ENCODE data around the gene RALGPS2.

Gene RALGPS2

GRCh38 chr1:178946416-178946815 lies 221.4 kb downstream of the RALGPS2 start:
- ATAC-seq, result no peak

GRCh38 chr1:178946855-178947676 lies 222.0 kb downstream of the RALGPS2 start:
- no peak for ATAC-seq
- no peak for TF ChIP-seq ZFP3 (CRISPR knock-in tag; IDR thresholded peaks at IDR 0.05)
- no peak for TF ChIP-seq POU6F1 (CRISPR knock-in tag; IDR thresholded peaks at IDR 0.05; ENCODE audit: borderline replicate concordance, low read depth)
- TF ChIP-seq ARNTL (CRISPR knock-in tag; IDR thresholded peaks at IDR 0.05; ENCODE audit: borderline replicate concordance, low read depth), result no peak

More at GRCh38 chr1:178946416-178946815, 221.4 kb downstream of the RALGPS2 start:
- TF ChIP-seq ZC3H10 (CRISPR knock-in tag; IDR thresholded peaks at IDR 0.05), result no peak
- TF ChIP-seq PATZ1 (CRISPR knock-in tag; IDR thresholded peaks at IDR 0.05; ENCODE audit: borderline replicate concordance), result no peak
- no peak for TF ChIP-seq SNAI2 (CRISPR knock-in tag; IDR thresholded peaks at IDR 0.05)
- TF ChIP-seq CSRNP3 (CRISPR knock-in tag; IDR thresholded peaks at IDR 0.05), result no peak
- no peak for TF ChIP-seq TCF4 (CRISPR knock-in tag; IDR thresholded peaks at IDR 0.05; ENCODE audit: borderline replicate concordance)
- TF ChIP-seq OSR1 (CRISPR knock-in tag; IDR thresholded peaks at IDR 0.05), result no peak
- no peak for TF ChIP-seq CREB5 (CRISPR knock-in tag; IDR thresholded peaks at IDR 0.05; ENCODE audit: low read depth)
- TF ChIP-seq ZNF8 (CRISPR knock-in tag; IDR thresholded peaks at IDR 0.05), result no peak
- TF ChIP-seq POU6F1 (CRISPR knock-in tag; IDR thresholded peaks at IDR 0.05; ENCODE audit: borderline replicate concordance, low read depth), result no peak
- TF ChIP-seq TOX (CRISPR knock-in tag; IDR thresholded peaks at IDR 0.05; ENCODE audit: borderline replicate concordance), result no peak
- TF ChIP-seq ZFP30 (CRISPR knock-in tag; IDR thresholded peaks at IDR 0.05), result no peak
- TF ChIP-seq ISL1 (CRISPR knock-in tag; IDR thresholded peaks at IDR 0.05), result no peak
- no peak for TF ChIP-seq ZNF565 (CRISPR knock-in tag; conservative IDR thresholded peaks at IDR 0.05; ENCODE audit: low read depth)
- no peak for TF ChIP-seq ZFP3 (CRISPR knock-in tag; IDR thresholded peaks at IDR 0.05)
- TF ChIP-seq RARB (CRISPR knock-in tag; IDR thresholded peaks at IDR 0.05), result no peak
- no peak for TF ChIP-seq PPARA (CRISPR knock-in tag; IDR thresholded peaks at IDR 0.05; ENCODE audit: borderline replicate concordance)
- no peak for TF ChIP-seq CSDC2 (CRISPR knock-in tag; IDR thresholded peaks at IDR 0.05)

GRCh38 chr1:178947677-178947981 lies 222.6 kb downstream of the RALGPS2 start:
- TF ChIP-seq ZFP30 (CRISPR knock-in tag; IDR thresholded peaks at IDR 0.05), result no peak
- no peak for TF ChIP-seq GLIS3 (CRISPR knock-in tag; IDR thresholded peaks at IDR 0.05)
- TF ChIP-seq ZNF565 (CRISPR knock-in tag; conservative IDR thresholded peaks at IDR 0.05; ENCODE audit: low read depth), result no peak
- TF ChIP-seq ZFP3 (CRISPR knock-in tag; IDR thresholded peaks at IDR 0.05), result no peak
- no peak for TF ChIP-seq ARNTL (CRISPR knock-in tag; IDR thresholded peaks at IDR 0.05; ENCODE audit: borderline replicate concordance, low read depth)
- TF ChIP-seq SNAI2 (CRISPR knock-in tag; IDR thresholded peaks at IDR 0.05), result no peak
- TF ChIP-seq CREB5 (CRISPR knock-in tag; IDR thresholded peaks at IDR 0.05; ENCODE audit: low read depth), result no peak
- TF ChIP-seq CSDC2 (CRISPR knock-in tag; IDR thresholded peaks at IDR 0.05), result no peak
- TF ChIP-seq ISL1 (CRISPR knock-in tag; IDR thresholded peaks at IDR 0.05), result no peak
- no peak for TF ChIP-seq CSRNP3 (CRISPR knock-in tag; IDR thresholded peaks at IDR 0.05)
- no peak for ATAC-seq
